ENCODE measurements around the gene PCBP2.
A peak's percentile ranks its signal among the peaks of the same experiment; 100 is the strongest.

DNA sequence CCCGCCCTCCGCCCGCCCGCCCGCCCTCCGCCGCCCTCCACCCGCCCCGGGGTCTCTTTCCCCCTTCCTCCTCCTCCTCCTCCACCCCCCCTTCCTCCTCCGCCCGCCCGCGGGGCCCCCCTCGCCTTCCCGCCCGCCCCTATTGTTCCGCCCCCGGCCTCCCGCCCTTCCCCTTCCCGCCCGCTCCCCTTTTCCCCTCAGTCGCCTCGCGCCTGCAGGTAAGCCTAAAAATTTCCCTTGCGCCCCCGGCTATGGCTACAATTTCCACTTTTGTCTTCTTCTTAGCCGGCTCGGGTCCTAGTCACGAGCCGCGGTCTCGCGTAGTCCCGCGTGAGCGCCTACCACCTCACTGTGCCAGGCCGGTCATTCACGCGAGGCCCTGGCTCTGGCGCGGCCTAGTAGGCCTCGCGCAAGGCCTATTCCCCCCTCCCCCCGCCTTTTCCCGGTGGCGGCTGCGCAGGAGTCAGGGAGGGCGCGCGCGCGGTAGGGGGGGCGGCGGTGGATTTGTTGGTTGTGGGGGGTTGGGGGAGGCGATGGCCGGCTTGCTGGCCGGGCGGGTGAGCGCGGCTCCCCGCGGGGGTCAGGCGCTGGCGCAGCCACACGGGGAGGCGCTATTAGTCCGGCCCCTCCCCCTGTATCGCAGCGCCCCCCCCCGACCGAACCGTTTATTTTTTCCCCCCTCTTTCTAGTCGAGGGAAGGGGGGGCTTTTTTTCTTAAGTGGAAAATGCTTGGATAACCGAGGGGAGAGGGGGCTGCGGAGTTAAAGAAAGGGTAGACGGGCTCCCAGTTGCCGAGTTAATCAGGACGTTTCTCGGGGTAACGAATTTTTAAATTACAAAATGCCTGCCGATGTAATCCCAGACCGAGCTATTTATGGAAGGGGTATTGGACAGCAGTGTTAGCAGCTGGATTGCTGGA lies 516 bp downstream of the PCBP2 start:
- TF ChIP-seq, protein P1, sequence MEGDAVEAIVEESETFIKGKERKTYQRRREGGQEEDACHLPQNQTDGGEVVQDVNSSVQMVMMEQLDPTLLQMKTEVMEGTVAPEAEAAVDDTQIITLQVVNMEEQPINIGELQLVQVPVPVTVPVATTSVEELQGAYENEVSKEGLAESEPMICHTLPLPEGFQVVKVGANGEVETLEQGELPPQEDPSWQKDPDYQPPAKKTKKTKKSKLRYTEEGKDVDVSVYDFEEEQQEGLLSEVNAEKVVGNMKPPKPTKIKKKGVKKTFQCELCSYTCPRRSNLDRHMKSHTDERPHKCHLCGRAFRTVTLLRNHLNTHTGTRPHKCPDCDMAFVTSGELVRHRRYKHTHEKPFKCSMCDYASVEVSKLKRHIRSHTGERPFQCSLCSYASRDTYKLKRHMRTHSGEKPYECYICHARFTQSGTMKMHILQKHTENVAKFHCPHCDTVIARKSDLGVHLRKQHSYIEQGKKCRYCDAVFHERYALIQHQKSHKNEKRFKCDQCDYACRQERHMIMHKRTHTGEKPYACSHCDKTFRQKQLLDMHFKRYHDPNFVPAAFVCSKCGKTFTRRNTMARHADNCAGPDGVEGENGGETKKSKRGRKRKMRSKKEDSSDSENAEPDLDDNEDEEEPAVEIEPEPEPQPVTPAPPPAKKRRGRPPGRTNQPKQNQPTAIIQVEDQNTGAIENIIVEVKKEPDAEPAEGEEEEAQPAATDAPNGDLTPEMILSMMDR (conservative IDR thresholded peaks at IDR 0.05; ENCODE audit: low read length), result peak; percentile 79
- TF ChIP-seq EZH2phosphoT487 (IDR thresholded peaks at IDR 0.05; ENCODE audit: borderline replicate concordance, low read depth, low read length), result no peak

All from OCI-LY7 (cell line).